Vagina (tissue), 2 donors: ENCODE results near the gene BAHCC1. TPM values are rescaled to one million over a fixed set of nuclear protein-coding genes. Genes with fewer than 3 reads are reported as not detected.

ENCODE experiments used
- DNase-seq, 2 donors: peaks; one replicate each; pipeline ENCODE4 v3.0.0-alpha.2; 2017; ENCODE audit errors: extremely low spot score in 2 of 2
- H3K27ac ChIP-seq: fragments of 200-600 bp; sonication (generic); one replicate; pipeline ENCODE4 v1.5.1; 2019
- H3K27me3 ChIP-seq: fragments of 200-600 bp; sonication (generic); one replicate; pipeline ENCODE4 v1.5.1; 2019
- H3K36me3 ChIP-seq, 2 donors: fragments of 200-600 bp; sonication (generic); one replicate each; pipeline ENCODE4 v1.5.1; 2017 to 2019
- H3K4me1 ChIP-seq: fragments of 200-600 bp; sonication (generic); one replicate; pipeline ENCODE4 v1.5.1; 2019
- H3K4me3 ChIP-seq, 2 donors: fragments of 200-600 bp; sonication (generic); 1 replicate in 1 of 2; 2 replicates in 1 of 2; pipeline ENCODE4 v1.5.1; 2016 to 2019
- H3K9me3 ChIP-seq: fragments of 200-600 bp; sonication (generic); one replicate; pipeline ENCODE4 v1.5.1; 2019
- CTCF ChIP-seq, 3 experiments: fragments of 450-650 bp in 2 of 3; fragments of 200-600 bp in 1 of 3; sonication (generic) in 1 of 3; IDR thresholded peaks; one replicate each; pipeline ENCODE4 v1.5.1; 2017 to 2019; ENCODE audit warnings: antibody characterized with exemption in 3 of 3, mild to moderate bottlenecking in 2 of 3, moderate library complexity in 2 of 3
- POLR2A ChIP-seq, 2 donors: fragments of 450-650 bp; IDR thresholded peaks; one replicate each; pipeline ENCODE4 v1.6.1; 2017; ENCODE audit warnings: antibody characterized with exemption in 2 of 2, mild to moderate bottlenecking in 2 of 2, moderate library complexity in 2 of 2
- POLR2AphosphoS5 ChIP-seq, 2 donors: sonication (generic); formaldehyde crosslinking; IDR thresholded peaks; one replicate each; pipeline ENCODE4 v1.9.0; 2017; ENCODE audit warnings: antibody characterized with exemption in 2 of 2, mild to moderate bottlenecking in 2 of 2, low read depth in 1 of 2; ENCODE audit not compliant: insufficient read depth in 1 of 2
- intact Hi-C: fragments of 100-400 bp; cut with DNase I; formaldehyde crosslinking; loops from one replicate; pipeline ENCODE4 v1.15.1; 2023
- total RNA-seq: library from RNA; depleted of rRNA; stranded (reverse); fragments of >200 nt; gene quantifications from one replicate; pipeline ENCODE4 v1.2.3, GENCODE V29; 2016

The BAHCC1 gene
- total RNA-seq, 1 donor from 2014 or later, result 9.1 TPM

- intact Hi-C loops, result no loop called here
- no peak overlapping the region for H3K4me3 ChIP-seq
- DNase-seq, result no peak
Observed at GRCh38 chr17:81402981-81403467, 7.8 kb downstream of the BAHCC1 start.

GRCh38 chr17:81403671-81404534, 8.6 kb downstream of the BAHCC1 start:
- peak overlapping the region; percentile 8 to 31 for H3K4me3 ChIP-seq

More at GRCh38 chr17:81402981-81403467, 7.8 kb downstream of the BAHCC1 start:
- Histone ChIP-seq H3K27ac (peak overlapping the region; percentile 55), H3K9me3 (no peaks in the 10 kb centered on the region), H3K36me3 (no peaks in the 10 kb centered on the region), H3K27me3 (no peaks in the 10 kb centered on the region), H3K4me1 (peaks cover 77% of the 10 kb centered on the region)
- TF ChIP-seq CTCF (IDR thresholded peaks at IDR 0.05) (no peak), POLR2A (IDR thresholded peaks at IDR 0.05) (no peak), POLR2AphosphoS5 (IDR thresholded peaks at IDR 0.05; ENCODE audit: insufficient read depth in 1 of 2, low read depth in 1 of 2) (no peak)

GRCh38 chr17:81404558-81405165, 9.4 kb downstream of the BAHCC1 start:
- Histone ChIP-seq H3K4me3 (peak overlapping the region in 1 of 2 donors; percentile 1), H3K27ac (peak overlapping the region; percentile 55), H3K27me3 (no peaks in the 10 kb centered on the region), H3K9me3 (no peaks in the 10 kb centered on the region), H3K4me1 (peaks cover 71% of the 10 kb centered on the region), H3K36me3 (no peaks in the 10 kb centered on the region)
- DNase-seq, result no peak
- no peak for TF ChIP-seq POLR2A (IDR thresholded peaks at IDR 0.05)
- TF ChIP-seq POLR2AphosphoS5 (IDR thresholded peaks at IDR 0.05; ENCODE audit: insufficient read depth in 1 of 2, low read depth in 1 of 2), result peak in 1 of 2 donors; percentile 6
- TF ChIP-seq CTCF (IDR thresholded peaks at IDR 0.05), result no peak
- intact Hi-C loops, result loop anchor here (2.0 kb wide), 1 partner anchor 18 kb away; no protein-coding TSS in a partner anchor

More at GRCh38 chr17:81403671-81404534, 8.6 kb downstream of the BAHCC1 start:
- Histone ChIP-seq H3K27ac (peak overlapping the region; percentile 55), H3K27me3 (no peaks in the 10 kb centered on the region), H3K36me3 (no peaks in the 10 kb centered on the region), H3K9me3 (no peaks in the 10 kb centered on the region), H3K4me1 (peaks cover 71% of the 10 kb centered on the region)
- intact Hi-C loops, result loop anchor here (2.0 kb wide), 1 partner anchor 19 kb away; no protein-coding TSS in a partner anchor
- TF ChIP-seq POLR2A (IDR thresholded peaks at IDR 0.05) (no peak), POLR2AphosphoS5 (IDR thresholded peaks at IDR 0.05; ENCODE audit: insufficient read depth in 1 of 2, low read depth in 1 of 2) (peak; percentile 47 to 52), CTCF (IDR thresholded peaks at IDR 0.05) (no peak)
- DNase-seq, result no peak

- H3K27ac ChIP-seq, result peak overlapping the region; percentile 26
- DNase-seq, result peak in 1 of 2 donors; percentile 96
- TF ChIP-seq CTCF (IDR thresholded peaks at IDR 0.05) (no peak), POLR2AphosphoS5 (IDR thresholded peaks at IDR 0.05; ENCODE audit: insufficient read depth in 1 of 2, low read depth in 1 of 2) (peak; percentile 63 to 82)
- intact Hi-C loops, result loop anchor here (2.0 kb wide), 1 partner anchor 17 kb away; no protein-coding TSS in a partner anchor
- no peaks in the 10 kb centered on the region for H3K36me3 ChIP-seq
- peaks cover 66% of the 10 kb centered on the region for H3K4me1 ChIP-seq
- peak overlapping the region in 1 of 2 donors; percentile 3 for H3K4me3 ChIP-seq
- no peaks in the 10 kb centered on the region for H3K27me3 ChIP-seq
- no peaks in the 10 kb centered on the region for H3K9me3 ChIP-seq
Observed at GRCh38 chr17:81405411-81405872, 10.2 kb downstream of the BAHCC1 start.
